GM23338 (cell line): ENCODE data around the gene DBF4B. TPM values are rescaled to one million over a fixed set of nuclear protein-coding genes. Genes with fewer than 3 reads are reported as not detected.
"Not testable (repeated sequence)": the region's sequence is repeated elsewhere in the genome, so short reads cannot be mapped to it uniquely, and the experiment has no call there.

Experiments
- ATAC-seq: fragments of 200-7000 bp; cut with Tn5 transposase; 3 replicates; pipeline ENCODE4 v1.9.1; 2020
- DNase-seq: peaks from one replicate; pipeline ENCODE4 v3.0.0-alpha.2; 2015; ENCODE audit warnings: low spot score
- H2AFZ ChIP-seq: fragments of 200-600 bp; sonication (generic); 2 replicates; pipeline ENCODE4 v1.8.0; 2016; ENCODE audit warnings: antibody characterized with exemption, mild to moderate bottlenecking, moderate library complexity
- H3F3A ChIP-seq: fragments of 200-600 bp; sonication (generic); replicated peaks from 2 replicates; pipeline ENCODE4 v1.8.0; 2017; ENCODE audit warnings: antibody characterized with exemption, mixed run types, low read depth
- H3K27ac ChIP-seq: fragments of 200-600 bp; sonication (generic); 2 replicates; pipeline ENCODE4 v1.6.1; 2016; ENCODE audit warnings: low read depth
- H3K27me3 ChIP-seq: fragments of 200-600 bp; sonication (generic); 2 replicates; pipeline ENCODE4 v1.8.0; 2016; ENCODE audit warnings: mild to moderate bottlenecking, mixed run types, moderate library complexity; ENCODE audit not compliant: insufficient read depth
- H3K36me3 ChIP-seq: fragments of 200-600 bp; sonication (generic); 2 replicates; pipeline ENCODE4 v1.8.0; 2016; ENCODE audit warnings: mild to moderate bottlenecking; ENCODE audit not compliant: insufficient read depth
- H3K4me1 ChIP-seq: fragments of 200-600 bp; sonication (generic); 2 replicates; pipeline ENCODE4 v1.8.0; 2016; ENCODE audit warnings: mild to moderate bottlenecking, moderate library complexity; ENCODE audit not compliant: insufficient read depth
- H3K4me2 ChIP-seq: fragments of 200-600 bp; sonication (generic); 2 replicates; pipeline ENCODE4 v1.7.1; 2017; ENCODE audit warnings: mixed run types
- H3K4me3 ChIP-seq: fragments of 200-600 bp; sonication (generic); 2 replicates; pipeline ENCODE4 v1.6.1; 2016; ENCODE audit warnings: mixed run types
- H3K79me2 ChIP-seq: fragments of 200-600 bp; sonication (generic); replicated peaks from 2 replicates; pipeline ENCODE4 v1.8.0; 2017; ENCODE audit warnings: mild to moderate bottlenecking; ENCODE audit not compliant: insufficient read depth
- H3K9me2 ChIP-seq: fragments of 200-600 bp; sonication (generic); 2 replicates; pipeline ENCODE4 v1.8.0; 2017; ENCODE audit not compliant: insufficient read depth
- H4K20me1 ChIP-seq: fragments of 200-600 bp; sonication (generic); replicated peaks from 2 replicates; pipeline ENCODE4 v1.8.0; 2017; ENCODE audit warnings: mild to moderate bottlenecking; ENCODE audit not compliant: insufficient read depth
- H3K27ac Mint-ChIP-seq: 2 replicates; pipeline ENCODE4 v1.8.0; 2020; ENCODE audit warnings: inconsistent platforms, mild to moderate bottlenecking, moderate library complexity, mixed read lengths
- H3K27me3 Mint-ChIP-seq: 3 replicates; pipeline ENCODE4 v1.8.0; 2022; ENCODE audit warnings: low read depth, mild to moderate bottlenecking, moderate library complexity, mixed read lengths, inconsistent platforms; ENCODE audit not compliant: insufficient read depth, poor library complexity
- H3K36me3 Mint-ChIP-seq: 3 replicates; pipeline ENCODE4 v1.8.0; 2021; ENCODE audit warnings: low read depth, mild to moderate bottlenecking, inconsistent platforms, moderate library complexity, mixed read lengths
- H3K4me1 Mint-ChIP-seq: 3 replicates; pipeline ENCODE4 v1.8.0; 2020; ENCODE audit warnings: mild to moderate bottlenecking, inconsistent platforms, mixed read lengths
- H3K4me3 Mint-ChIP-seq: 3 replicates; pipeline ENCODE4 v1.8.0; 2021; ENCODE audit warnings: moderate library complexity, mild to moderate bottlenecking, inconsistent platforms, mixed read lengths
- H3K9me3 Mint-ChIP-seq: 3 replicates; pipeline ENCODE4 v1.8.0; 2020; ENCODE audit warnings: moderate library complexity, mild to moderate bottlenecking, inconsistent platforms, mixed read lengths
- CREB1 ChIP-seq: fragments of 250-450 bp; sonication (Bioruptor Pico); IDR thresholded peaks from 2 replicates; pipeline ENCODE4 v1.5.0; 2020; ENCODE audit warnings: low read depth, mild to moderate bottlenecking, moderate library complexity
- CTCF ChIP-seq, 2 experiments: fragments of 200-600 bp in 1 of 2; sonication (generic) in 1 of 2; conservative IDR thresholded peaks; 2 replicates each; pipeline versions ENCODE4 v1.5.1 to v1.6.1; 2016 to 2017; ENCODE audit warnings: antibody characterized with exemption in 2 of 2, low read depth in 2 of 2, mild to moderate bottlenecking in 2 of 2, moderate library complexity in 1 of 2
- ETS1 ChIP-seq: IDR thresholded peaks from 2 replicates; pipeline ENCODE4 v1.6.1; 2016; ENCODE audit warnings: antibody characterized with exemption
- EZH2 ChIP-seq: fragments of 200-600 bp; sonication (generic); IDR thresholded peaks from one replicate; pipeline ENCODE4 v1.8.0; 2017; ENCODE audit warnings: antibody characterized with exemption, mild to moderate bottlenecking, low read depth; ENCODE audit not compliant: unreplicated experiment
- EZH2phosphoT487 ChIP-seq: fragments of 200-600 bp; sonication (generic); IDR thresholded peaks from one replicate; pipeline ENCODE4 v1.8.1; 2018; ENCODE audit warnings: antibody characterized with exemption; ENCODE audit not compliant: unreplicated experiment
- POLR2AphosphoS5 ChIP-seq: IDR thresholded peaks from 2 replicates; pipeline ENCODE4 v1.6.1; 2016; ENCODE audit warnings: antibody characterized with exemption, low read depth
- STAT1 ChIP-seq: IDR thresholded peaks from one replicate; pipeline ENCODE4 v1.6.1; 2016; ENCODE audit warnings: antibody characterized with exemption; ENCODE audit not compliant: unreplicated experiment
- ZNF114 ChIP-seq: fragments of 250-450 bp; sonication (Bioruptor Pico); IDR thresholded peaks from 2 replicates; pipeline ENCODE4 v1.5.0; 2020; ENCODE audit warnings: mild to moderate bottlenecking, moderate library complexity
- ZNF331 ChIP-seq: fragments of 250-450 bp; sonication (Bioruptor Pico); IDR thresholded peaks from 2 replicates; pipeline ENCODE4 v1.5.0; 2020; ENCODE audit warnings: low read depth, mild to moderate bottlenecking, moderate library complexity
- ZNF462 ChIP-seq: fragments of 250-450 bp; sonication (Bioruptor Pico); IDR thresholded peaks from 2 replicates; pipeline ENCODE4 v1.5.0; 2020; ENCODE audit warnings: mild to moderate bottlenecking, moderate library complexity
- polyA plus RNA-seq: library from polyadenylated mRNA; unstranded; fragments of >200 nt; fragmentation: Nextera tagmentation; extraction: Ambion mirVana; gene quantifications from 2 replicates; pipeline ENCODE4 v1.2.1, GENCODE V29; 2016
- total RNA-seq: library from RNA; depleted of rRNA; stranded (reverse); fragments of >200 nt; shearing (Covaris generic); gene quantifications from 2 replicates; pipeline ENCODE4 v1.2.3, GENCODE V29; 2014

Gene DBF4B
- total and polyA plus RNA-seq, 2 experiments from 2014 or later: 9.9 to 16.4 TPM

GRCh38 chr17:44745301-44745700 lies 36.8 kb downstream of the DBF4B start (continued):
- TF ChIP-seq EZH2phosphoT487: no peak

- ATAC-seq, H2AFZ ChIP-seq, H3K4me1 Mint-ChIP-seq, H3K79me2 ChIP-seq, H3K4me3 Mint-ChIP-seq, H3K9me2 ChIP-seq, H4K20me1 ChIP-seq, H3K4me1 ChIP-seq, H3F3A ChIP-seq, H3K36me3 ChIP-seq, H3K4me3 ChIP-seq, H3K27me3 ChIP-seq, H3K4me2 ChIP-seq, H3K27ac ChIP-seq, H3K27ac Mint-ChIP-seq, DNase-seq, H3K9me3 Mint-ChIP-seq: not testable (repeated sequence)
- Mint-ChIP-seq H3K27me3 (peaks cover 11% of the 10 kb centered on the region), H3K36me3 (peaks cover 37% of the 10 kb centered on the region)
Measured at GRCh38 chr17:44745738-44746137, 37.3 kb downstream of the DBF4B start.

GRCh38 chr17:44747566-44747965 lies 39.1 kb downstream of the DBF4B start:
- ATAC-seq (no peak), DNase-seq (no peak)
- Histone ChIP-seq H3F3A (no peaks in the 10 kb centered on the region), H3K4me2 (no peak overlapping the region), H3K9me2 (no peaks in the 10 kb centered on the region), H2AFZ (no peak overlapping the region), H3K36me3 (no peaks in the 10 kb centered on the region), H3K4me3 (no peak overlapping the region), H4K20me1 (0 out of 2 replicates have a peak, but pooled peaks cover 3% of the 10 kb centered on the region), H3K27me3 (no peaks in the 10 kb centered on the region), H3K79me2 (no peaks in the 10 kb centered on the region), H3K27ac (no peak overlapping the region), H3K4me1 (no peaks in the 10 kb centered on the region; the same call in 1 of the 2 replicates)
- no peaks in the 10 kb centered on the region for H3K9me3 Mint-ChIP-seq
- H3K36me3 Mint-ChIP-seq: peaks cover 45% of the 10 kb centered on the region
- H3K27me3 Mint-ChIP-seq: peaks cover 7% of the 10 kb centered on the region
- no peak overlapping the region for H3K27ac Mint-ChIP-seq
- no peak overlapping the region for H3K4me3 Mint-ChIP-seq
- peaks cover 9% of the 10 kb centered on the region for H3K4me1 Mint-ChIP-seq
- TF ChIP-seq ZNF462 (CRISPR knock-in tag) (no peak), CREB1 (CRISPR knock-in tag) (no peak), EZH2 (no peak), ZNF114 (no peak), CTCF (conservative IDR thresholded peaks at IDR 0.05; ENCODE audit: low read depth in 2 of 2) (no peak), POLR2AphosphoS5 (no peak), ETS1 (no peak), ZNF331 (CRISPR knock-in tag) (no peak), STAT1 (no peak)
